H1 (cell line): ENCODE data around the gene TMEM145. TPM values are rescaled to one million over a fixed set of nuclear protein-coding genes. Genes with fewer than 3 reads are reported as not detected.

ENCODE experiments used
- CBX8 ChIP-seq: fragments of 300-800, 300-1000 bp; sonication (generic); IDR thresholded peaks from 2 replicates; pipeline ENCODE4 v1.7.1; 2016; ENCODE audit warnings: low read depth, low read length, borderline replicate concordance
- polyA plus RNA-seq, 7 experiments: library from polyadenylated mRNA; depleted of rRNA in 3 of 7; stranded (reverse) in 5 of 7; unstranded in 2 of 7; fragments of >200 nt in 5 of 7; fragments of 200-250 nt in 2 of 7; gene quantifications; 1 replicate in 5 of 7; 2 replicates in 1 of 7; 4 replicates in 1 of 7; pipeline versions ENCODE4 v1.2.1 to v1.2.3, GENCODE V29; 2011 to 2013; ENCODE audit warnings: missing spikeins in 2 of 7, mixed read lengths in 2 of 7
- total RNA-seq: library from RNA; stranded (reverse); fragmentation: NEBNext Ultra II Directional; extraction: Animal tissue kit (Norgen Biotek cat#: 25700); gene quantifications from 2 replicates; pipeline ENCODE4 v1.2.1, GENCODE V29; 2021

The TMEM145 gene
- total and polyA plus RNA-seq, 2 of the 8 experiments (the other 6 are each of a cell fraction or from before 2014, with no cell fraction given) = 2.3 to 4.7 TPM

- TF ChIP-seq CBX8 = no peak
Measured at GRCh38 chr19:42290136-42290522, 23.0 kb upstream of the TMEM145 start (continued).
